Kidney (tissue), 14 donors: ENCODE results near the gene XYLT2. TPM values are rescaled to one million over a fixed set of nuclear protein-coding genes. Genes with fewer than 3 reads are reported as not detected.
"Not testable (repeated sequence)": the region's sequence is repeated elsewhere in the genome, so short reads cannot be mapped to it uniquely, and the experiment has no call there.

ENCODE experiments used
- DNase-seq, 5 donors: peaks; one replicate each; pipeline ENCODE4 v3.0.0-alpha.2; 2013 to 2020
- FAIRE-seq: peaks from 2 replicates; lab custom pipeline; 2012; peaks lifted over from hg19 to GRCh38; lab: Jason Lieb, UNC
- H3K27ac ChIP-seq, 2 donors: one replicate each; pipeline ENCODE4 v1.7.0; 2013; ENCODE audit warnings: low read depth in 2 of 2, low read length in 2 of 2, inconsistent platforms in 1 of 2
- H3K27me3 ChIP-seq: one replicate; pipeline ENCODE4 v1.7.1; 2013; ENCODE audit warnings: low read length, inconsistent platforms; ENCODE audit not compliant: control insufficient read depth, insufficient read depth
- H3K36me3 ChIP-seq, 3 donors: one replicate each; pipeline versions ENCODE4 v1.7.0 to v1.7.1; 2013; ENCODE audit warnings: low read length in 3 of 3, control low read depth in 1 of 3, inconsistent platforms in 1 of 3; ENCODE audit not compliant: insufficient read depth in 3 of 3, control insufficient read depth in 2 of 3
- H3K4me1 ChIP-seq, 3 donors: one replicate each; pipeline versions ENCODE4 v1.7.0 to v1.7.1; 2013; ENCODE audit warnings: low read length in 3 of 3, inconsistent platforms in 1 of 3, low read depth in 1 of 3; ENCODE audit not compliant: control insufficient read depth in 2 of 3, insufficient read depth in 2 of 3
- H3K4me3 ChIP-seq, 3 donors: one replicate each; pipeline versions ENCODE4 v1.7.0 to v1.8.1; 2013; ENCODE audit warnings: low read length in 3 of 3, control low read depth in 1 of 3, inconsistent platforms in 1 of 3
- H3K9ac ChIP-seq, 3 donors: one replicate each; pipeline versions ENCODE4 v1.7.0 to v1.7.1; 2013; ENCODE audit warnings: low read length in 3 of 3, control low read depth in 1 of 3, inconsistent platforms in 1 of 3
- H3K9me3 ChIP-seq, 3 donors: one replicate each; pipeline versions ENCODE4 v1.7.0 to v1.7.1; 2013; ENCODE audit warnings: low read length in 3 of 3, control low read depth in 1 of 3, inconsistent platforms in 1 of 3; ENCODE audit not compliant: control insufficient read depth in 2 of 3, insufficient read depth in 1 of 3
- CTCF ChIP-seq: IDR thresholded peaks from 3 replicates; pipeline ENCODE4 v1.5.1; 2012; ENCODE audit warnings: mild to moderate bottlenecking, moderate library complexity, borderline replicate concordance; ENCODE audit not compliant: insufficient read depth; ENCODE audit errors: extremely low read depth
- intact Hi-C: fragments of 100-400 bp; cut with DNase I; formaldehyde crosslinking; loops from one replicate; pipeline ENCODE4 v1.11.1; 2022
- polyA plus RNA-seq: library from polyadenylated mRNA; stranded (reverse); fragments of 350-450 nt; fragmentation: Illumina TruSeq; extraction: RNeasy Lipid Tissue Mini Kit (QIAGEN cat#74804); gene quantifications from one replicate; pipeline ENCODE4 v1.2.3, GENCODE V29; 2014; ENCODE audit warnings: low read depth, low replicate concordance; ENCODE audit not compliant: insufficient read depth
- total RNA-seq: library from RNA; stranded (reverse); fragmentation: NEBNext Ultra II Directional; extraction: Animal tissue kit (Norgen Biotek cat#: 25700); gene quantifications from one replicate; pipeline ENCODE4 v1.2.1, GENCODE V29; 2021
- donor health status: control.
- donor health status: control.
- donor health status: control.
- donor health status: control.
- donor health status: control.
- donor health status: DM: yes; HTN: yes; CAD: no.
- donor health status: Normal renal cell carcinoma (clear cell type).

Gene XYLT2
- total and polyA plus RNA-seq, 2 donors from 2014 or later = 21.2 to 30.0 TPM

GRCh38 chr17:50316016-50316587 lies 29.8 kb upstream of the XYLT2 start:
- no peak for TF ChIP-seq CTCF
- Histone ChIP-seq H3K9me3 (no peaks in the 10 kb centered on the region), H3K4me3 (no peak overlapping the region), H3K27me3 (no peaks in the 10 kb centered on the region), H3K36me3 (no peaks in the 10 kb centered on the region), H3K4me1 (peaks cover 0 to 7% (median 0%) of the 10 kb centered on the region in 3 donors), H3K9ac (no peak overlapping the region), H3K27ac (no peak overlapping the region)
- intact Hi-C loops = no loop called here
- FAIRE-seq = no peak
- DNase-seq = peak in 3 of 5 donors; percentile 39 to 78 (median 74)

GRCh38 chr17:50316660-50317059 lies 29.3 kb upstream of the XYLT2 start:
- H3K27me3 ChIP-seq, intact Hi-C loops, H3K4me1 ChIP-seq, DNase-seq, H3K4me3 ChIP-seq, H3K9ac ChIP-seq, H3K27ac ChIP-seq, H3K9me3 ChIP-seq, FAIRE-seq, H3K36me3 ChIP-seq: not testable (repeated sequence)

GRCh38 chr17:50317121-50317520 lies 28.8 kb upstream of the XYLT2 start:
- intact Hi-C loops = no loop called here
- peaks cover 0 to 7% (median 0%) of the 10 kb centered on the region in 3 donors for H3K4me1 ChIP-seq
- H3K9me3 ChIP-seq = no peaks in the 10 kb centered on the region
- no peaks in the 10 kb centered on the region for H3K36me3 ChIP-seq
- DNase-seq = no peak
- no peak overlapping the region for H3K4me3 ChIP-seq
- H3K9ac ChIP-seq = no peak overlapping the region
- no peak overlapping the region for H3K27ac ChIP-seq
- FAIRE-seq = no peak
- no peaks in the 10 kb centered on the region for H3K27me3 ChIP-seq
- no peak for TF ChIP-seq CTCF

- Histone ChIP-seq H3K4me3 (no peak overlapping the region), H3K4me1 (peaks cover 0 to 7% (median 0%) of the 10 kb centered on the region in 3 donors), H3K9me3 (no peaks in the 10 kb centered on the region), H3K27ac (no peak overlapping the region), H3K9ac (no peak overlapping the region), H3K36me3 (no peaks in the 10 kb centered on the region), H3K27me3 (no peaks in the 10 kb centered on the region)
- intact Hi-C loops = no loop called here
- DNase-seq = peak in 4 of 5 donors; percentile 85 to 96 (median 91)
- no peak for FAIRE-seq
- no peak for TF ChIP-seq CTCF
Observed at GRCh38 chr17:50318501-50319285, 27.2 kb upstream of the XYLT2 start.
